Right atrium auricular region (tissue), 2 donors: ENCODE results near the gene CDC42BPA. TPM values are rescaled to one million over a fixed set of nuclear protein-coding genes. Genes with fewer than 3 reads are reported as not detected.
A peak's percentile ranks its signal among the peaks of the same experiment; 100 is the strongest.
"Not testable (repeated sequence)": the region's sequence is repeated elsewhere in the genome, so short reads cannot be mapped to it uniquely, and the experiment has no call there.

ENCODE experiments used
- DNase-seq: peaks from one replicate; pipeline ENCODE4 v3.0.0-alpha.2; 2019; ENCODE audit warnings: low spot score
- H3K27ac ChIP-seq, 2 donors: fragments of 200-600 bp; sonication (generic); 1 replicate in 1 of 2; 2 replicates in 1 of 2; pipeline ENCODE4 v1.5.1; 2016 to 2019
- H3K27me3 ChIP-seq, 2 donors: fragments of 200-600 bp; sonication (generic); one replicate each; pipeline versions ENCODE4 v1.5.1 to v1.6.0; 2017 to 2019
- H3K36me3 ChIP-seq: fragments of 200-600 bp; sonication (generic); one replicate; pipeline ENCODE4 v1.5.1; 2016
- H3K4me1 ChIP-seq, 2 donors: fragments of 200-600 bp; sonication (generic); one replicate each; pipeline versions ENCODE4 v1.5.1 to v1.6.0; 2017 to 2019
- H3K4me3 ChIP-seq, 2 donors: fragments of 200-600 bp; sonication (generic); 1 replicate in 1 of 2; 2 replicates in 1 of 2; pipeline ENCODE4 v1.5.1; 2017 to 2019; ENCODE audit warnings: mild to moderate bottlenecking in 1 of 2, moderate library complexity in 1 of 2
- H3K9me3 ChIP-seq, 2 donors: fragments of 200-600 bp; sonication (generic); one replicate each; pipeline ENCODE4 v1.5.1; 2019
- CTCF ChIP-seq, 2 donors: fragments of 200-600 bp; sonication (generic); IDR thresholded peaks; one replicate each; pipeline ENCODE4 v1.5.1; 2019; ENCODE audit warnings: antibody characterized with exemption in 2 of 2
- total RNA-seq, 2 donors: library from RNA; depleted of rRNA; stranded (reverse); fragments of >200 nt; gene quantifications; one replicate each; pipeline ENCODE4 v1.1.0, GENCODE V29; 2016

The CDC42BPA gene
- total RNA-seq, 2 donors from 2014 or later: 26.0 to 32.0 TPM

DNA sequence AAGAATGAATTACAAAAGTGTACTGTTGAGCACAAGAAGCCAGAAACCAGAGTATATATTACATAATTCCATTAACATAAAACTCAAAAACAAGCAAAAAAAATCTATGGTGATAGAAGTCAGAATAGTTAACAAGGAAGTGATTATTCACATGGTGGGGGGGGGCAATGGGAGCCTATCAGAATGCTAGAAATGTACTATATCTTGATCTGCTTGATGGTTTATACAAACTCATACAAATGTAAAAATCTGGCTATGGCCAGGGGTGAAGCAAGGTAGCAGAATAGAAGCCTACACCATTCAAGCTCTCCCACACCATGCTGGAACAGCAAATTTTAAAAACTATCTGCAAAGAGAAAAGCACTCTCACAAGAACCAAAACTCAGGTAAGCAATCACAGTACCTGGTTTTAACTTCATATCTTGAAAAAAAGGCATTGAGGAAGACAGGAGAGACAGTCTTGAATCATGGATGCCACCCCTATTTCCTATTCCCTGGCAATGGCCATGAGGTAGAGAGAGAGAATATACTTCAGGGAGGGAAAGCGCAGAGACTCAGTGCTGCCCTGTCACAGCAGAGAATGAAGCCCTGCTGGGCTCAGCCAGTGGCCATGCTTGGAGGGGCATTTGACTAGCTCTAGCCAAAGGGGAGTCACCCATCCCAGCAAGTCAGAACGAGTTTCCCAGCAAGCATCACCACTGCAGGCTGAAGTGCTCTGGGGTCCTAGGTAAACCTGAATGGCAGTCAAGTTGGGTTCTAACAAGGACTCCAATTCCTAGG, 73.8 kb downstream of the CDC42BPA start:
- DNase-seq: no peak
- peaks cover 0 to 4% of the 10 kb centered on the region in 2 donors for H3K9me3 ChIP-seq
- peak overlapping the region; percentile 14 to 61 for H3K27ac ChIP-seq
- H3K36me3 ChIP-seq: no peaks in the 10 kb centered on the region
- no peak overlapping the region for H3K4me3 ChIP-seq
- H3K27me3 ChIP-seq: no peaks in the 10 kb centered on the region
- TF ChIP-seq CTCF (IDR thresholded peaks at IDR 0.05): no peak
- H3K4me1 ChIP-seq: peaks cover 0 to 31% of the 10 kb centered on the region in 2 donors

- Histone ChIP-seq H3K27ac (peak overlapping the region; percentile 10 to 61), H3K4me3 (no peak overlapping the region), H3K36me3 (no peaks in the 10 kb centered on the region), H3K4me1 (peaks cover 0 to 40% of the 10 kb centered on the region in 2 donors), H3K9me3 (peaks cover 0 to 4% of the 10 kb centered on the region in 2 donors), H3K27me3 (no peaks in the 10 kb centered on the region)
- DNase-seq: no peak
- no peak for TF ChIP-seq CTCF (IDR thresholded peaks at IDR 0.05)
Measured at GRCh38 chr1:227242811-227243682, 75.2 kb downstream of the CDC42BPA start.

DNA sequence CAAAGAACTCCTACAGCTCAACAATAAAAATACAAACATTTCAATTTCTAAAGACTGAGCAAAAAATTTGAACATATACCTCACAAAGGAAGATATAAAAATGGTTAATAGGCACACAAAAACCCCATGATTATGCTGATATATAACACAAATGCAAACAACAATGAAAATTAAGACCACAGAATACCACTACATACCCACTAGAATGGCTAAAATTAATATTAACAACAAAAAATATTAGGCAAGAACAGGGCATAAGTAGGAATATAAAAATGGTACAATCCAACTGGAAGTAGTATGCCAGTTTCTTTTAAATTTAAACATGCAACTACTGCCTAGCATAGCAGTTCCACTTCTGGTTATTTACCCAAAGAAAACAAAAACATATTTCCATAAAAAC, 77.3 kb downstream of the CDC42BPA start:
- H3K36me3 ChIP-seq: no peaks in the 10 kb centered on the region
- H3K9me3 ChIP-seq: no peaks in the 10 kb centered on the region
- H3K27ac ChIP-seq: no peak overlapping the region
- H3K4me1 ChIP-seq: peaks cover 0 to 37% of the 10 kb centered on the region in 2 donors
- no peak for DNase-seq
- TF ChIP-seq CTCF (IDR thresholded peaks at IDR 0.05): no peak
- no peaks in the 10 kb centered on the region for H3K27me3 ChIP-seq
- no peak overlapping the region for H3K4me3 ChIP-seq

DNA sequence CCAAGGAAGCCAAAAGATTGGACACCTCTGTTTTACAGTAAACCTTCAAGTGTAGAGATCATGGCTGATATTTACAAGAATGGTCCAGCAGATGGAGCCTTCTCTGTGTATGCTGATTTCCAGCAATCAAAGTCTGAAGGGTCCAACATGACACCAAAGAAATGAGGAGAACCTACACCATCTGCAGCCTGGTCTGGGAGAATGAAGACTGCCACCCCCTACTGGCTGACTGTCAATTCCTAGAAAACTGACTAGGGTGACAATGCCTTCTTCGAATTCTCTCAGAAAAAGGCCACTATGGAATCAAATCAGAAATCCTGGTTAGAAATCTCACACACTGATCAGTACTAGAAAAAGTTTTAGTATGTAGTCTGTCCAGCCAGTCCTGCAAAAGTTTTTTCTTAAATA, 83.3 kb downstream of the CDC42BPA start:
- Histone ChIP-seq H3K4me3 (no peak overlapping the region), H3K36me3 (no peaks in the 10 kb centered on the region), H3K9me3 (no peaks in the 10 kb centered on the region), H3K27me3 (no peaks in the 10 kb centered on the region), H3K4me1 (peaks cover 0 to 14% of the 10 kb centered on the region in 2 donors), H3K27ac (no peak overlapping the region)
- no peak for DNase-seq
- TF ChIP-seq CTCF (IDR thresholded peaks at IDR 0.05): peak; percentile 29 to 60

DNA sequence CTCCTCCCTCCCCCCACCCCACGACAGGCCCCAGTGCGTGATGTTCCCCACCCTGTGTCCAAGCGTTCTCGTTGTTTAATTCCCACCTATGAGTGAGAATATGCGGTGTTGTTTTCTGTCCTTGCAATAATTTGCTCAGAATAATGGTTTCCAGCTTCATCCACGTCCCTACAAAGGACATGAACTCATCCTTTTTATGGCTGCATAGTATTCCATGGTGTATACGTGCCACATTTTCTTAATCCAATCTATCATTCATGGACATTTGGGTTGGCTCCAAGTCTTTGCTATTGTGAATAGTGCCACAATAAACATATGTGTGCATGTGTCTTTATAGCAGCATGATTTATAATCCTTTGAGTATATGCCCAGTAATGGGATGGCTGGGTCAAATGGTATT, 87.2 kb downstream of the CDC42BPA start:
- not testable (repeated sequence) for DNase-seq, H3K9me3 ChIP-seq, H3K27me3 ChIP-seq, H3K27ac ChIP-seq, H3K4me1 ChIP-seq, H3K4me3 ChIP-seq, H3K36me3 ChIP-seq

DNA sequence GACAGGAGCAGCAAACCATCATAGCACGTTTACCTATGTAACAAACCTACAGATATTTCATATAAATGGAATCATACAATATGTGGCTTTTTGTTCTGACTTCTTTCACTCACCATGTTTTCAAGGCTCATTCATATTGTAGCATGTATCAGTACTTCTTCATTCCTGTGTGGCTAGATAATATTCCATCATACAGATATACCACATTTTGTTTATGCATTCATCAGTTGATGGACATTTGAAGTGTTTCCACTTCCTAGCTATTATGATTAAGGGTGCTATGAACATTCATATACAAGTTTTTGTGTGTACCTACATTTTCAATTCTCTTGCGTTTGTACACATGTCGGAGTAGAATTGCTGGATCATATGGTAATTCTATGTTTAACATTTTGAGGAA, 90.1 kb downstream of the CDC42BPA start:
- peaks cover 0 to 12% of the 10 kb centered on the region in 2 donors for H3K4me1 ChIP-seq
- no peak overlapping the region for H3K27ac ChIP-seq
- no peaks in the 10 kb centered on the region for H3K27me3 ChIP-seq
- H3K4me3 ChIP-seq: no peak overlapping the region
- no peak for TF ChIP-seq CTCF (IDR thresholded peaks at IDR 0.05)
- H3K9me3 ChIP-seq: no peaks in the 10 kb centered on the region
- no peaks in the 10 kb centered on the region for H3K36me3 ChIP-seq
- DNase-seq: no peak
